Panc1 (cell line): ENCODE results near the gene IFNL3. TPM values are rescaled to one million over a fixed set of nuclear protein-coding genes. Genes with fewer than 3 reads are reported as not detected.

ENCODE experiments used
- ATAC-seq: fragments of 200-7000 bp; cut with Tn5 transposase; 2 replicates; pipeline ENCODE4 v1.9.1; 2020; ENCODE audit warnings: mild to moderate bottlenecking, moderate library complexity
- BruUV-seq: library from RNA; stranded (reverse); fragments of 400-500 nt; replicated peaks from 2 replicates; lab custom pipeline; 2021; lab: Mats Ljungman, UMichigan
- CTCF ChIA-PET: fragments of 300-600 bp; sonication (Branson Sonifier 250); formaldehyde crosslinking; loops from one replicate; lab custom pipeline; 2022; ENCODE audit warnings: antibody characterized with exemption; lab: Charles Lee
- POLR2A ChIA-PET: fragments of 300-600 bp; sonication (Branson Sonifier 250); formaldehyde crosslinking; loops from one replicate; lab custom pipeline; 2022; ENCODE audit warnings: antibody characterized with exemption; lab: Charles Lee
- DNase-seq: peaks from one replicate; pipeline ENCODE4 v3.0.0-alpha.2; 2010; ENCODE audit warnings: low read depth, low spot score
- H3K27ac ChIP-seq: 2 replicates; pipeline ENCODE4 v1.5.1; 2011; ENCODE audit warnings: mild to moderate bottlenecking, low read length, inconsistent platforms
- H3K27me3 ChIP-seq: fragments of 200-500 bp; sonication (Bioruptor generic); 2 replicates; pipeline ENCODE4 v1.6.0; 2014; ENCODE audit warnings: low read length, inconsistent platforms; ENCODE audit not compliant: control insufficient read depth, insufficient read depth
- H3K36me3 ChIP-seq: fragments of 200-500 bp; sonication (Bioruptor generic); 2 replicates; pipeline ENCODE4 v1.5.1; 2014; ENCODE audit warnings: inconsistent platforms, mild to moderate bottlenecking, low read length, moderate library complexity; ENCODE audit not compliant: control insufficient read depth, insufficient read depth
- H3K4me1 ChIP-seq: 2 replicates; pipeline ENCODE4 v1.5.1; 2011; ENCODE audit warnings: inconsistent platforms, mild to moderate bottlenecking, low read length, moderate library complexity; ENCODE audit not compliant: control insufficient read depth, insufficient read depth
- H3K4me3 ChIP-seq, 2 experiments: 2 replicates each; pipeline ENCODE4 v1.5.1; 2011 to 2012; ENCODE audit warnings: low read depth in 2 of 2, low read length in 2 of 2, mild to moderate bottlenecking in 2 of 2, inconsistent platforms in 1 of 2, moderate library complexity in 1 of 2
- H3K9me3 ChIP-seq: fragments of 200-500 bp; sonication (Bioruptor generic); 2 replicates; pipeline ENCODE4 v1.5.1; 2014; ENCODE audit warnings: low read depth, mild to moderate bottlenecking, inconsistent platforms, low read length, moderate library complexity; ENCODE audit not compliant: control insufficient read depth, insufficient read depth
- CTCF ChIP-seq: fragments of 450-650 bp; IDR thresholded peaks from 2 replicates; pipeline ENCODE4 v1.5.1; 2017; ENCODE audit warnings: mild to moderate bottlenecking
- POLR2AphosphoS5 ChIP-seq: IDR thresholded peaks from 2 replicates; pipeline ENCODE4 v1.6.1; 2012; ENCODE audit warnings: mild to moderate bottlenecking, low read depth, low read length, moderate library complexity
- REST ChIP-seq, 2 experiments: IDR thresholded peaks; 2 replicates each; pipeline ENCODE4 v1.6.1; 2011 to 2012; ENCODE audit warnings: low read depth in 2 of 2, control low read depth in 1 of 2, low read length in 1 of 2, mild to moderate bottlenecking in 1 of 2, moderate library complexity in 1 of 2; ENCODE audit not compliant: insufficient read depth in 1 of 2
- SIN3A ChIP-seq: IDR thresholded peaks from 2 replicates; pipeline ENCODE4 v1.6.1; 2012; ENCODE audit warnings: low read depth, mild to moderate bottlenecking, low read length, moderate library complexity, borderline replicate concordance; ENCODE audit not compliant: insufficient read depth
- TCF7L2 ChIP-seq: IDR thresholded peaks from 2 replicates; pipeline ENCODE4 v1.6.1; 2011; ENCODE audit warnings: mild to moderate bottlenecking, low read depth, low read length, inconsistent platforms
- in situ Hi-C: cut with HindIII; loops from 2 replicates; pipeline ENCODE4 v1.10.0; 2016; ENCODE audit warnings: low sequenced_read_pairs, low pct_unique_long_range_greater_than_20kb
- intact Hi-C: fragments of 100-400 bp; cut with micrococcal nuclease; formaldehyde crosslinking; loops from one replicate; pipeline ENCODE4 v1.10.0; 2022; ENCODE audit not compliant: unreplicated experiment
- total RNA-seq: library from RNA; stranded (reverse); gene quantifications from one replicate; pipeline ENCODE4 v1.2.1, GENCODE V29; 2021; ENCODE audit not compliant: unreplicated experiment

IFNL3 gene
- total RNA-seq, 1 experiment from 2014 or later: not detected

GRCh38 chr19:39238944-39239343 lies 5.9 kb downstream of the IFNL3 start:
- ChIA-PET CTCF (interaction anchor here (0.6 to 0.9 kb wide), 2 partner anchors 43 to 554 kb away, joined by 3 read pairs; no protein-coding TSS in a partner anchor), POLR2A (interaction anchor here (0.5 kb wide), 1 partner anchor 16 kb away, joined by 5 read pairs; no protein-coding TSS in a partner anchor)

GRCh38 chr19:39238209-39238608 lies 6.6 kb downstream of the IFNL3 start:
- Histone ChIP-seq H3K27me3 (peaks cover 1% of the 10 kb centered on the region; the same call in 1 of the 2 replicates), H3K27ac (no peak overlapping the region), H3K9me3 (no peaks in the 10 kb centered on the region), H3K36me3 (no peaks in the 10 kb centered on the region), H3K4me3 (peak overlapping the region in 1 of 2 experiments; percentile 23; a peak in 1 of 4 replicates), H3K4me1 (no peaks in the 10 kb centered on the region)
- no TSS peak for BruUV-seq
- CTCF ChIA-PET: interaction anchor here (0.6 to 0.8 kb wide), 2 partner anchors 22 to 105 kb away, joined by 3 to 4 read pairs; no protein-coding TSS in a partner anchor
- POLR2A ChIA-PET: interaction anchor here (0.9 kb wide), 1 partner anchor 65 kb away, joined by 3 read pairs; no protein-coding TSS in a partner anchor
- DNase-seq: no peak
- ATAC-seq: peak; percentile 11; the same call in 1 of the 2 replicates
- intact Hi-C loops (no loop called here), in situ Hi-C loops (no loop called here)
- TF ChIP-seq SIN3A (no peak), REST (IDR thresholded peaks at IDR 0.05; ENCODE audit: insufficient read depth in 1 of 2, low read depth in 2 of 2, low read length in 1 of 2) (no peak), POLR2AphosphoS5 (no peak), CTCF (no peak), TCF7L2 (no peak)

More at GRCh38 chr19:39238944-39239343, 5.9 kb downstream of the IFNL3 start:
- H3K4me1 ChIP-seq: no peaks in the 10 kb centered on the region
- in situ Hi-C loops: no loop called here
- no peak for DNase-seq
- TF ChIP-seq REST (IDR thresholded peaks at IDR 0.05; ENCODE audit: insufficient read depth in 1 of 2, low read depth in 2 of 2, low read length in 1 of 2): no peak
- no peak for TF ChIP-seq CTCF
- TF ChIP-seq SIN3A: no peak
- TF ChIP-seq TCF7L2: no peak
- TF ChIP-seq POLR2AphosphoS5: no peak
- no peak overlapping the region for H3K4me3 ChIP-seq
- intact Hi-C loops: no loop called here
- no peaks in the 10 kb centered on the region for H3K9me3 ChIP-seq
- no peak for ATAC-seq
- no peak overlapping the region for H3K27ac ChIP-seq
- H3K27me3 ChIP-seq: peaks cover 3% of the 10 kb centered on the region; the same call in 1 of the 2 replicates
- no peaks in the 10 kb centered on the region for H3K36me3 ChIP-seq
- BruUV-seq: no TSS peak
